Epidermal melanocyte (primary cell): Measurements from ENCODE around the gene BEND2.

ENCODE experiments used
- DNase-seq: peaks from one replicate; pipeline ENCODE4 v3.0.0; 2011; ENCODE audit warnings: low spot score; ENCODE audit not compliant: insufficient read length

Gene BEND2

GRCh38 chrX:18146009-18146408 is 74.7 kb downstream of the BEND2 start:
- DNase-seq: no peak

- no peak for DNase-seq
These were observed 83.9 kb downstream of the BEND2 start for GRCh38 chrX:18136816-18137215.

GRCh38 chrX:18133605-18134004 is 87.1 kb downstream of the BEND2 start:
- no peak for DNase-seq

GRCh38 chrX:18129690-18130089 is 91.0 kb downstream of the BEND2 start:
- no peak for DNase-seq

- no peak for DNase-seq
These were observed 93.7 kb downstream of the BEND2 start for GRCh38 chrX:18126971-18127370.

- no peak for DNase-seq
These were observed 100.8 kb downstream of the BEND2 start for GRCh38 chrX:18119856-18120255.
